Astrocyte of the spinal cord (primary cell): ENCODE results near the gene KCNA1.

Experiments
- DNase-seq: peaks from one replicate; pipeline ENCODE4 v3.0.0; 2011; ENCODE audit warnings: low read depth, low spot score
- H3K4me3 ChIP-seq: 2 replicates; pipeline ENCODE4 v1.5.1; 2011; ENCODE audit warnings: low read depth, mild to moderate bottlenecking, low read length, moderate library complexity
- CTCF ChIP-seq: IDR thresholded peaks from 2 replicates; pipeline ENCODE4 v1.5.1; 2012; ENCODE audit warnings: low read depth, mild to moderate bottlenecking, low read length, inconsistent platforms
- in situ Hi-C: cut with HindIII; loops from 2 replicates; pipeline ENCODE4 v1.10.0; 2017; ENCODE audit warnings: low sequenced_read_pairs

The KCNA1 gene

DNA sequence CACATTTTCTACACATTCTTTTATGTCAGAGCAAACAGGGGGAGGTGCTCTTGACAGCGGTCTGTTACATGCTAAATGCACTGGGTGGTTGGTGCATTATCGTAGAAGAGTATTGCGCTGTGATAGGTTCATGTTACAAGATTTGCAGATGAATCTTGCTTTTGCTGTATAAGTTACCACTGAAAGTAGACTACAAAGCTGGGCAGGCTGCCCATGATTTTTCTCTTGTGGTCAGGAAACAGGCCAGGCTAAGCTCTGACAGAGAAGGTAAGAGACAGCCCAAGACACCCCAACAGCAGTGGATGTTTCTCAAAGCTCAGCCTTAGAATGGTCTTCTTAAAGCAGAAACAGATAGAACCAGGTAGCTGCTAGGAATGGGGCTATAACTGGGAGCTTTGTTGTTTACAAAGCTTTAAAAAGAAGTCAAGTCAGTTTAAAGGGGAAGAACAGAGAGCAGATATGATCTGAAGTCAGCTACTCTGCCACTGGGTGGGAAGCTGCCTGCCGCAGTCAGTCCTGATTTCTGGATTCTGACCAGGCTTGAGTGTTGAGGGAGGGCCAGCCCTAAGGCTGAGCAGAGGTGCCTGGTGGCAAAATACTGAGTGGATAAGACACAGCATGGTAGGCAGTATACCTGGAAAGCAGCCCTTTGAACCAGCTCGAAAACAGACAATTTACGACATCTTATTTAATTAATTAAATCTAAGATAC is 9.4 kb downstream of the KCNA1 start:
- no peak for TF ChIP-seq CTCF
- no peak overlapping the region for H3K4me3 ChIP-seq
- peak; percentile 19 for DNase-seq
- in situ Hi-C loops = no loop called here

- in situ Hi-C loops = no loop called here
- DNase-seq = no peak
- no peak overlapping the region for H3K4me3 ChIP-seq
- TF ChIP-seq CTCF = no peak
Measured at GRCh38 chr12:4932576-4932975, 22.9 kb downstream of the KCNA1 start.

DNA sequence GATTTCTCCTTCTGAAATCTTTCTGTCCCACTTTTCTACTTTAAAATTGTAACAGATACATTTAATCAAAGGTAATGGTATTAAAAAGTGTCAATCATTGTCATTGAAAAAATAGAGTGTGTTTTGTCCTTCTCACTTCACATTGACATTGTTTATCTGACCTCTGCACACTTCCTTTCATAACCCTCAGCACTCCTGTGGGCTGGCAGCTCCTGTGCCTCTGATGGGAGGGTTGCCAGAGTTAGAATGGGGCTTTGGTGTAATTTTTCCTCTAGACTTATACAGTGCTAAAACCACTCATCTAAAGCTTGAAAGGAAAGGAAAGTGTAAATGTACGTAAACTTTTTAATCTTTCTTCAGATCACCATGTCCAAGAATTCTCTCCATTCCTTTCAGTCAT is 23.7 kb downstream of the KCNA1 start:
- H3K4me3 ChIP-seq = no peak overlapping the region
- in situ Hi-C loops = no loop called here
- DNase-seq = no peak
- no peak for TF ChIP-seq CTCF

DNA sequence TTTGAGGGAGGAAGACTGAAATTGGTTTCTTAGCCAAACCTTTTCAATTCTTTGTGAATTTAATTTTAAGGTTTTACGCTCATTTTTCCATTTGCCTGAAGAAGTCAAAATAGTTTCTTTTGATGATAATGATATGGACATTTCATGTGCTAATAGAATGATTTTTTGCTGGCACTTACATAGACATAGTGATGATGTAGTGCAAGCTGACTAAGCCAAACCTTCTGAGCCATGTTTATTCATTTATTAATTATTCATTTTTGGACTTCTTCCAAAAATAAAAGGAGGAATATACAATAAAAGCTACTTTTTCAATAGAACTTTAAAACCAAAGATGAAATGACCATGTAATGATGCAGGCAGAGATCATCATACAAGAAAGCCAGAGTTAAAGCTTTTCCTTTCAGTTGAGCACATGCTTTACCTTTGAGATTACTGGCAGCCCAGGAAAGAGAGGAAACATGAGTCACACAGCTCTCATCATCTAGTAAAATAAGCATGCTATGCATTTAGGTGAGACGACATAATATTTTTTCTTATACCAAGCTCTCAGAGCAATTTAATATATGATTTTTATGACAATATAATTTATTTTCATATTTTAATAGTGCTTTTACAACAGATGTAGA is 24.8 kb downstream of the KCNA1 start:
- no peak for TF ChIP-seq CTCF
- DNase-seq = peak; percentile 8
- H3K4me3 ChIP-seq = no peak overlapping the region
- in situ Hi-C loops = no loop called here

GRCh38 chr12:4938900-4939299 is 29.2 kb downstream of the KCNA1 start:
- TF ChIP-seq CTCF = no peak
- DNase-seq = no peak
- in situ Hi-C loops = no loop called here

DNA sequence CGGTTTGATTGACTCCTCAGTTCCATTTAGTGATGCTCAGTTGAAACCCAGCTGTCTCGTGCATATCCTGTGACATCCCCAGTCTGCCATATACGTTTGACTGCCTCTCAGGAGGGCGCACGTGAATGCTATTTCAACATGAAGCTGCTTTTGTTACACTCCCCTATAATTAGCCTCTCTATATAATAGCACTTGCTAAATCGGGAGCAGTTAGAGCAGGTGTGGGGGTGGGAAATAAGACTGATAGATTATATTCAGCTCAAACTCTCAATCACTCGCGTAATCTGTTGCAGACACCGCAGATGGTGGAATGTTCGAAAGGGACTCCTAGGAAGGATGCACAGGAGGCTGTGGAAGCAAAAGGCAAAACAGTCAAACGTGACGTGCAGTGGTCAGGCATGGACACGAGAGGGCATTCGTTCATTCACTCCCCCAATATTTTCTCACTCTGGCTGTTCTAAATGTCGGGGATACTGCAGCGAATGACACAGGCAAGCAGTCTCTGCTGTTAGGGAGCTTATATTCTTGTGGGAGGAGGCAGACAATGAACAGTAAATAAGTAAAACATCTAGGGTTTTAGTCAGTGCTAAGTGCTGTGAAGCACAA is 29.8 kb downstream of the KCNA1 start:
- no peak for TF ChIP-seq CTCF
- no peak for DNase-seq
- in situ Hi-C loops = no loop called here
- H3K4me3 ChIP-seq = no peak overlapping the region

More at GRCh38 chr12:4938900-4939299, 29.2 kb downstream of the KCNA1 start:
- H3K4me3 ChIP-seq = no peak overlapping the region
